ENCODE data around the gene LILRA1.

LILRA1 gene

GRCh38 chr19:54606891-54607784 is 13.7 kb downstream of the LILRA1 start:
- DNase-seq (ENCODE audit: insufficient read length, low spot score) = no peak
- TF ChIP-seq POLR2A (IDR thresholded peaks at IDR 0.05; ENCODE audit: low read depth, low read length) (no peak; the same call in 1 of the 2 replicates), PAX5 (IDR thresholded peaks at IDR 0.05; ENCODE audit: insufficient read depth, low read length, severe bottlenecking) (no peak), POU2F2 (IDR thresholded peaks at IDR 0.05; ENCODE audit: low read depth, low read length) (peak; percentile 90; the same call in 1 of the 2 replicates), TAF1 (IDR thresholded peaks at IDR 0.05; ENCODE audit: low read depth, low read length) (no peak), POLR2AphosphoS5 (IDR thresholded peaks at IDR 0.05; ENCODE audit: low read depth, low read length) (no peak), SPI1 (IDR thresholded peaks at IDR 0.05; ENCODE audit: low read depth, low read length) (no peak)
- peak; percentile 95 for FAIRE-seq

GRCh38 chr19:54607785-54608150 is 14.3 kb downstream of the LILRA1 start:
- FAIRE-seq (no peak), DNase-seq (ENCODE audit: insufficient read length, low spot score) (no peak)
- no peak for TF ChIP-seq TAF1 (IDR thresholded peaks at IDR 0.05; ENCODE audit: low read depth, low read length)
- TF ChIP-seq POLR2A (IDR thresholded peaks at IDR 0.05; ENCODE audit: low read depth, low read length) = no peak
- no peak for TF ChIP-seq POLR2AphosphoS5 (IDR thresholded peaks at IDR 0.05; ENCODE audit: low read depth, low read length)
- TF ChIP-seq PAX5 (IDR thresholded peaks at IDR 0.05; ENCODE audit: insufficient read depth, low read length, severe bottlenecking) = no peak
- no peak for TF ChIP-seq POU2F2 (IDR thresholded peaks at IDR 0.05; ENCODE audit: low read depth, low read length)
- no peak for TF ChIP-seq SPI1 (IDR thresholded peaks at IDR 0.05; ENCODE audit: low read depth, low read length)

- no peak for TF ChIP-seq TAF1 (IDR thresholded peaks at IDR 0.05; ENCODE audit: low read depth, low read length)
- TF ChIP-seq POLR2A (IDR thresholded peaks at IDR 0.05; ENCODE audit: low read depth, low read length) = no peak
- TF ChIP-seq SPI1 (IDR thresholded peaks at IDR 0.05; ENCODE audit: low read depth, low read length) = no peak
- no peak for TF ChIP-seq POU2F2 (IDR thresholded peaks at IDR 0.05; ENCODE audit: low read depth, low read length)
- no peak for TF ChIP-seq POLR2AphosphoS5 (IDR thresholded peaks at IDR 0.05; ENCODE audit: low read depth, low read length)
- no peak for TF ChIP-seq PAX5 (IDR thresholded peaks at IDR 0.05; ENCODE audit: insufficient read depth, low read length, severe bottlenecking)
- DNase-seq (ENCODE audit: insufficient read length, low spot score) = no peak
- FAIRE-seq = no peak
Observed at GRCh38 chr19:54608205-54608604, 14.8 kb downstream of the LILRA1 start.

GRCh38 chr19:54608792-54609191 is 15.4 kb downstream of the LILRA1 start:
- DNase-seq (ENCODE audit: insufficient read length, low spot score) (no peak), FAIRE-seq (no peak)
- TF ChIP-seq POLR2A (IDR thresholded peaks at IDR 0.05; ENCODE audit: low read depth, low read length) (no peak), SPI1 (IDR thresholded peaks at IDR 0.05; ENCODE audit: low read depth, low read length) (no peak), POLR2AphosphoS5 (IDR thresholded peaks at IDR 0.05; ENCODE audit: low read depth, low read length) (no peak), POU2F2 (IDR thresholded peaks at IDR 0.05; ENCODE audit: low read depth, low read length) (no peak), TAF1 (IDR thresholded peaks at IDR 0.05; ENCODE audit: low read depth, low read length) (no peak), PAX5 (IDR thresholded peaks at IDR 0.05; ENCODE audit: insufficient read depth, low read length, severe bottlenecking) (no peak)

GRCh38 chr19:54609356-54609791 is 15.9 kb downstream of the LILRA1 start:
- TF ChIP-seq TAF1 (IDR thresholded peaks at IDR 0.05; ENCODE audit: low read depth, low read length) (no peak), POLR2A (IDR thresholded peaks at IDR 0.05; ENCODE audit: low read depth, low read length) (no peak), POU2F2 (IDR thresholded peaks at IDR 0.05; ENCODE audit: low read depth, low read length) (no peak), POLR2AphosphoS5 (IDR thresholded peaks at IDR 0.05; ENCODE audit: low read depth, low read length) (no peak)
- no peak for FAIRE-seq
- DNase-seq (ENCODE audit: insufficient read length, low spot score) = no peak

- no peak for FAIRE-seq
- DNase-seq (ENCODE audit: insufficient read length, low spot score) = no peak
- TF ChIP-seq SPI1 (IDR thresholded peaks at IDR 0.05; ENCODE audit: low read depth, low read length) (0 out of 2 replicates have a peak, but pooled peaks have one; percentile 36), PAX5 (IDR thresholded peaks at IDR 0.05; ENCODE audit: insufficient read depth, low read length, severe bottlenecking) (no peak), TAF1 (IDR thresholded peaks at IDR 0.05; ENCODE audit: low read depth, low read length) (no peak), POU2F2 (IDR thresholded peaks at IDR 0.05; ENCODE audit: low read depth, low read length) (no peak), POLR2AphosphoS5 (IDR thresholded peaks at IDR 0.05; ENCODE audit: low read depth, low read length) (no peak)
Observed at GRCh38 chr19:54612428-54612827, 19.0 kb downstream of the LILRA1 start.

- no peak for DNase-seq (ENCODE audit: insufficient read length, low spot score)
- TF ChIP-seq TAF1 (IDR thresholded peaks at IDR 0.05; ENCODE audit: low read depth, low read length) (no peak), SPI1 (IDR thresholded peaks at IDR 0.05; ENCODE audit: low read depth, low read length) (no peak), PAX5 (IDR thresholded peaks at IDR 0.05; ENCODE audit: insufficient read depth, low read length, severe bottlenecking) (no peak), POU2F2 (IDR thresholded peaks at IDR 0.05; ENCODE audit: low read depth, low read length) (no peak), POLR2A (IDR thresholded peaks at IDR 0.05; ENCODE audit: low read depth, low read length) (no peak), POLR2AphosphoS5 (IDR thresholded peaks at IDR 0.05; ENCODE audit: low read depth, low read length) (no peak)
- peak; percentile 87 for FAIRE-seq
Observed at GRCh38 chr19:54614726-54615125, 21.3 kb downstream of the LILRA1 start.

GRCh38 chr19:54616057-54616456 is 22.6 kb downstream of the LILRA1 start:
- DNase-seq (ENCODE audit: insufficient read length, low spot score) (no peak), FAIRE-seq (peak; percentile 80)
- TF ChIP-seq POU2F2 (IDR thresholded peaks at IDR 0.05; ENCODE audit: low read depth, low read length) (no peak), TAF1 (IDR thresholded peaks at IDR 0.05; ENCODE audit: low read depth, low read length) (no peak), POLR2AphosphoS5 (IDR thresholded peaks at IDR 0.05; ENCODE audit: low read depth, low read length) (no peak), POLR2A (IDR thresholded peaks at IDR 0.05; ENCODE audit: low read depth, low read length) (no peak), PAX5 (IDR thresholded peaks at IDR 0.05; ENCODE audit: insufficient read depth, low read length, severe bottlenecking) (no peak), SPI1 (IDR thresholded peaks at IDR 0.05; ENCODE audit: low read depth, low read length) (no peak)

- peak; percentile 95 for FAIRE-seq
- TF ChIP-seq POLR2AphosphoS5 (IDR thresholded peaks at IDR 0.05; ENCODE audit: low read depth, low read length) (peak; percentile 83), TAF1 (IDR thresholded peaks at IDR 0.05; ENCODE audit: low read depth, low read length) (peak; percentile 65), POLR2A (IDR thresholded peaks at IDR 0.05; ENCODE audit: low read depth, low read length) (peak; percentile 80), SPI1 (IDR thresholded peaks at IDR 0.05; ENCODE audit: low read depth, low read length) (peak; percentile 95), PAX5 (IDR thresholded peaks at IDR 0.05; ENCODE audit: insufficient read depth, low read length, severe bottlenecking) (peak; percentile 72), POU2F2 (IDR thresholded peaks at IDR 0.05; ENCODE audit: low read depth, low read length) (peak; percentile 83; the same call in 1 of the 2 replicates)
- no peak for DNase-seq (ENCODE audit: insufficient read length, low spot score)
Observed at GRCh38 chr19:54616821-54617560, 23.6 kb downstream of the LILRA1 start.

Measured in GM12891 (cell line).